Suprapubic skin (tissue), 4 donors: ENCODE data around the gene TRIM60.

ENCODE experiments used
- CTCF ChIP-seq, 2 donors: fragments of 200-600 bp in 1 of 2; fragments of 450-650 bp in 1 of 2; sonication (generic) in 1 of 2; IDR thresholded peaks; one replicate each; pipeline ENCODE4 v1.5.1; 2016 to 2019; ENCODE audit warnings: antibody characterized with exemption in 2 of 2, mild to moderate bottlenecking in 1 of 2, moderate library complexity in 1 of 2
- EP300 ChIP-seq: sonication (generic); formaldehyde crosslinking; IDR thresholded peaks from one replicate; pipeline ENCODE4 v1.6.1; 2017; ENCODE audit warnings: antibody characterized with exemption
- POLR2A ChIP-seq, 2 donors: fragments of 450-650 bp; IDR thresholded peaks; one replicate each; pipeline ENCODE4 v1.6.1; 2017; ENCODE audit warnings: antibody characterized with exemption in 2 of 2, mild to moderate bottlenecking in 2 of 2, moderate library complexity in 2 of 2
- POLR2AphosphoS5 ChIP-seq, 3 donors: sonication (generic); formaldehyde crosslinking; IDR thresholded peaks; one replicate each; pipeline ENCODE4 v1.6.1; 2017; ENCODE audit warnings: antibody characterized with exemption in 3 of 3

- TF ChIP-seq CTCF (IDR thresholded peaks at IDR 0.05) (no peak), POLR2A (IDR thresholded peaks at IDR 0.05) (no peak), POLR2AphosphoS5 (IDR thresholded peaks at IDR 0.05) (no peak), EP300 (no peak)
These were observed 34.5 kb upstream of the TRIM60 start for GRCh38 chr4:164997324-164997723.
